ENCODE data around the gene SMIM24.

Gene SMIM24

GRCh38 chr19:3467437-3468198 lies 12.7 kb downstream of the SMIM24 start:
- no peak overlapping the region for H3K4me3 ChIP-seq (ENCODE audit: low read depth, low read length)
- TF ChIP-seq CTCF (IDR thresholded peaks at IDR 0.05; ENCODE audit: low read depth, low read length) = no peak

- H3K4me3 ChIP-seq (ENCODE audit: low read depth, low read length) = no peak overlapping the region
- no peak for TF ChIP-seq CTCF (IDR thresholded peaks at IDR 0.05; ENCODE audit: low read depth, low read length)
These were observed 13.7 kb downstream of the SMIM24 start for GRCh38 chr19:3466635-3467034.

- no peak for TF ChIP-seq CTCF (IDR thresholded peaks at IDR 0.05; ENCODE audit: low read depth, low read length)
- H3K4me3 ChIP-seq (ENCODE audit: low read depth, low read length) = no peak overlapping the region
These were observed 14.8 kb downstream of the SMIM24 start for GRCh38 chr19:3465552-3465951.

- no peak for TF ChIP-seq CTCF (IDR thresholded peaks at IDR 0.05; ENCODE audit: low read depth, low read length)
- H3K4me3 ChIP-seq (ENCODE audit: low read depth, low read length) = no peak overlapping the region
These were observed 15.6 kb downstream of the SMIM24 start for GRCh38 chr19:3464587-3465235.

GRCh38 chr19:3463714-3464586 lies 16.4 kb downstream of the SMIM24 start:
- TF ChIP-seq CTCF (IDR thresholded peaks at IDR 0.05; ENCODE audit: low read depth, low read length) = no peak
- no peak overlapping the region for H3K4me3 ChIP-seq (ENCODE audit: low read depth, low read length)

GRCh38 chr19:3462991-3463713 lies 17.2 kb downstream of the SMIM24 start:
- TF ChIP-seq CTCF (IDR thresholded peaks at IDR 0.05; ENCODE audit: low read depth, low read length) = no peak
- H3K4me3 ChIP-seq (ENCODE audit: low read depth, low read length) = no peak overlapping the region

All from WI38 (cell line).